Thyroid gland (tissue), 4 donors: ENCODE results near the gene DPP3.

ENCODE experiments used
- POLR2A ChIP-seq, 2 donors: fragments of 450-650 bp; IDR thresholded peaks; one replicate each; pipeline ENCODE4 v1.6.1; 2017; ENCODE audit warnings: antibody characterized with exemption in 2 of 2, mild to moderate bottlenecking in 2 of 2, moderate library complexity in 1 of 2
- TF ChIP-seq, protein P1 (sequence below), 6 experiments: fragments of 200-600 bp in 3 of 6; fragments of 450-650 bp in 3 of 6; sonication (generic) in 3 of 6; IDR thresholded peaks; one replicate each; pipeline ENCODE4 v1.5.1; 2016 to 2019; ENCODE audit warnings: antibody characterized with exemption in 6 of 6, mild to moderate bottlenecking in 2 of 6, inconsistent platforms in 1 of 6, moderate library complexity in 1 of 6

DNA sequence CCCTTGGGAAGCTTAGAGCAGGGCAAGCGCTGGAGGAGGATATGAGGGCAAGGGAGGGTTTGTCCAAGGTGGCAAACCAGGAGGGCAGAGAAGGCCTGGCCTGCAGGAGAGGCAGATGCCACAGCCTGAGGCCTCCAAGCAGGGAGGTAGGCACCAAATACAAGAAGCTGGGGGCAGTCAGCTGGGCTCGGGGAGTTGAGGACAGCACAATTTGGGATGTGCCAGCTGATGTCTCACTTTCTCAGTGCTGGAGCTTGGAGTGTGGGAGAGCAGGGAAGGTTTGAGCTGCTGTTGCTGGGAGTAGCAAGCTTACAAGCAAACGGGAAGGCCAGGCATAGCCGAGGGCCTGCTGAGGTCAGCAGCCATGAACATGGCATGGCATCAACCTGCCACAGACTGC is 61.7 kb downstream of the DPP3 start:
- TF ChIP-seq, protein P1, sequence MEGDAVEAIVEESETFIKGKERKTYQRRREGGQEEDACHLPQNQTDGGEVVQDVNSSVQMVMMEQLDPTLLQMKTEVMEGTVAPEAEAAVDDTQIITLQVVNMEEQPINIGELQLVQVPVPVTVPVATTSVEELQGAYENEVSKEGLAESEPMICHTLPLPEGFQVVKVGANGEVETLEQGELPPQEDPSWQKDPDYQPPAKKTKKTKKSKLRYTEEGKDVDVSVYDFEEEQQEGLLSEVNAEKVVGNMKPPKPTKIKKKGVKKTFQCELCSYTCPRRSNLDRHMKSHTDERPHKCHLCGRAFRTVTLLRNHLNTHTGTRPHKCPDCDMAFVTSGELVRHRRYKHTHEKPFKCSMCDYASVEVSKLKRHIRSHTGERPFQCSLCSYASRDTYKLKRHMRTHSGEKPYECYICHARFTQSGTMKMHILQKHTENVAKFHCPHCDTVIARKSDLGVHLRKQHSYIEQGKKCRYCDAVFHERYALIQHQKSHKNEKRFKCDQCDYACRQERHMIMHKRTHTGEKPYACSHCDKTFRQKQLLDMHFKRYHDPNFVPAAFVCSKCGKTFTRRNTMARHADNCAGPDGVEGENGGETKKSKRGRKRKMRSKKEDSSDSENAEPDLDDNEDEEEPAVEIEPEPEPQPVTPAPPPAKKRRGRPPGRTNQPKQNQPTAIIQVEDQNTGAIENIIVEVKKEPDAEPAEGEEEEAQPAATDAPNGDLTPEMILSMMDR (IDR thresholded peaks at IDR 0.05), result no peak
- TF ChIP-seq POLR2A (IDR thresholded peaks at IDR 0.05), result no peak
